Caco-2 (cell line): ENCODE measurements around the gene PFN4. TPM values are rescaled to one million over a fixed set of nuclear protein-coding genes. Genes with fewer than 3 reads are reported as not detected.

Experiments
- BruUV-seq: library from RNA; stranded (reverse); fragments of 400-500 nt; replicated peaks from 2 replicates; lab custom pipeline; 2021; lab: Mats Ljungman, UMichigan
- CTCF ChIA-PET: fragments of 300-600 bp; sonication (Branson Sonifier 250); formaldehyde crosslinking; loops from one replicate; lab custom pipeline; 2022; ENCODE audit warnings: antibody characterized with exemption; lab: Charles Lee
- POLR2A ChIA-PET: fragments of 300-600 bp; sonication (Branson Sonifier 250); formaldehyde crosslinking; loops from one replicate; lab custom pipeline; 2022; ENCODE audit warnings: antibody characterized with exemption; lab: Charles Lee
- DNase-seq, 2 experiments: peaks; one replicate each; pipeline versions ENCODE4 v3.0.0 to v3.0.0-alpha.2; 2020 to 2022
- H3K27me3 ChIP-seq: replicated peaks from 2 replicates; pipeline ENCODE4 v1.6.0; 2011; ENCODE audit warnings: low read length; ENCODE audit not compliant: control insufficient read depth, insufficient read depth
- H3K36me3 ChIP-seq: 2 replicates; pipeline ENCODE4 v1.5.1; 2011; ENCODE audit warnings: low read length; ENCODE audit not compliant: control insufficient read depth, insufficient read depth
- H3K4me1 ChIP-seq: fragments of 250-450 bp; sonication (Bioruptor Pico); 2 replicates; pipeline ENCODE4 v1.5.1; 2020; ENCODE audit warnings: mild to moderate bottlenecking
- H3K4me3 ChIP-seq: 2 replicates; pipeline ENCODE4 v1.5.1; 2011; ENCODE audit warnings: low read depth, mild to moderate bottlenecking, control low read depth, low read length
- H3K9me3 ChIP-seq: fragments of 250-450 bp; sonication (Bioruptor Pico); 2 replicates; pipeline ENCODE4 v1.5.1; 2020; ENCODE audit warnings: mild to moderate bottlenecking, moderate library complexity
- H3K27ac Mint-ChIP-seq: one replicate; pipeline ENCODE4 v1.8.0; 2022; ENCODE audit warnings: mixed read lengths; ENCODE audit not compliant: unreplicated experiment
- H3K27me3 Mint-ChIP-seq: one replicate; pipeline ENCODE4 v1.8.0; 2022; ENCODE audit warnings: mixed read lengths; ENCODE audit not compliant: insufficient read depth, unreplicated experiment
- H3K36me3 Mint-ChIP-seq: one replicate; pipeline ENCODE4 v1.8.0; 2022; ENCODE audit warnings: mild to moderate bottlenecking, mixed read lengths; ENCODE audit not compliant: insufficient read depth, unreplicated experiment
- H3K4me1 Mint-ChIP-seq: one replicate; pipeline ENCODE4 v1.8.0; 2022; ENCODE audit warnings: low read depth, mixed read lengths; ENCODE audit not compliant: unreplicated experiment
- H3K4me3 Mint-ChIP-seq: one replicate; pipeline ENCODE4 v1.8.0; 2022; ENCODE audit warnings: mild to moderate bottlenecking, moderate library complexity, mixed read lengths; ENCODE audit not compliant: unreplicated experiment
- H3K9me3 Mint-ChIP-seq: one replicate; pipeline ENCODE4 v1.8.0; 2022; ENCODE audit warnings: mixed read lengths; ENCODE audit not compliant: unreplicated experiment
- CTCF ChIP-seq, 2 experiments: fragments of 200-600 bp in 1 of 2; IDR thresholded peaks; 1 replicate in 1 of 2; 2 replicates in 1 of 2; pipeline versions ENCODE4 v1.5.1 to v1.8.0; 2011 to 2022; ENCODE audit warnings: antibody characterized with exemption in 1 of 2, control low read depth in 1 of 2, inconsistent platforms in 1 of 2, low read depth in 1 of 2, low read length in 1 of 2, mild to moderate bottlenecking in 1 of 2, moderate library complexity in 1 of 2; ENCODE audit not compliant: insufficient read depth in 1 of 2, severe bottlenecking in 1 of 2, unreplicated experiment in 1 of 2
- intact Hi-C: fragments of 100-400 bp; cut with micrococcal nuclease; formaldehyde crosslinking; loops from one replicate; pipeline ENCODE4 v1.10.0; 2022; ENCODE audit not compliant: unreplicated experiment
- total RNA-seq: library from RNA; stranded (reverse); gene quantifications from 2 replicates; pipeline ENCODE4 v1.2.3, GENCODE V29; 2022

The PFN4 gene
- total RNA-seq, 1 experiment from 2014 or later = 1.4 TPM

- Mint-ChIP-seq H3K4me1 (peaks cover 23% of the 10 kb centered on the region), H3K27ac (peak overlapping the region; percentile 88), H3K4me3 (peak overlapping the region; percentile 82), H3K36me3 (no peaks in the 10 kb centered on the region), H3K9me3 (no peaks in the 10 kb centered on the region), H3K27me3 (no peaks in the 10 kb centered on the region)
- intact Hi-C loops = loop anchor here (1.0 kb wide), 2 partner anchors 38 to 46 kb away; partner anchors contain the start of genes SF3B6 and TP53I3
- POLR2A ChIA-PET = interaction anchor here (0.7 to 1.6 kb wide), 4 partner anchors 39 to 670 kb away, joined by 3 to 8 read pairs (median 7); partner anchors contain the start of genes ATAD2B, SF3B6 and TP53I3
- BruUV-seq = TSS peak; percentile 83
- Histone ChIP-seq H3K9me3 (no peaks in the 10 kb centered on the region), H3K4me3 (peak overlapping the region; percentile 97), H3K4me1 (no peaks in the 10 kb centered on the region), H3K36me3 (no peaks in the 10 kb centered on the region), H3K27me3 (no peaks in the 10 kb centered on the region)
- no peak for DNase-seq
- CTCF ChIA-PET = interaction anchor here (1.1 to 1.3 kb wide), 3 partner anchors 39 to 182 kb away, joined by 3 to 6 read pairs (median 4); partner anchors contain the start of gene UBXN2A
- no peak for TF ChIP-seq CTCF (IDR thresholded peaks at IDR 0.05; ENCODE audit: insufficient read depth in 1 of 2, low read depth in 1 of 2, low read length in 1 of 2, severe bottlenecking in 1 of 2, unreplicated experiment in 1 of 2)
Measured at GRCh38 chr2:24122366-24123194, 554 bp downstream of the PFN4 start.

- H3K9me3 Mint-ChIP-seq = no peaks in the 10 kb centered on the region
- H3K4me3 ChIP-seq = no peak overlapping the region
- H3K4me1 ChIP-seq = no peaks in the 10 kb centered on the region
- DNase-seq = no peak
- ChIA-PET CTCF (no interaction called here), POLR2A (interaction anchor here (0.6 to 1.5 kb wide), 2 partner anchors 38 to 128 kb away, joined by 3 to 7 read pairs; partner anchors contain the start of gene TP53I3)
- no peak overlapping the region for H3K27ac Mint-ChIP-seq
- H3K27me3 Mint-ChIP-seq = no peaks in the 10 kb centered on the region
- peaks cover 23% of the 10 kb centered on the region for H3K4me1 Mint-ChIP-seq
- H3K4me3 Mint-ChIP-seq = no peak overlapping the region
- intact Hi-C loops = no loop called here
- no peaks in the 10 kb centered on the region for H3K36me3 Mint-ChIP-seq
- no peaks in the 10 kb centered on the region for H3K27me3 ChIP-seq
- H3K9me3 ChIP-seq = no peaks in the 10 kb centered on the region
- TF ChIP-seq CTCF (IDR thresholded peaks at IDR 0.05; ENCODE audit: insufficient read depth in 1 of 2, low read depth in 1 of 2, low read length in 1 of 2, severe bottlenecking in 1 of 2, unreplicated experiment in 1 of 2) = no peak
- no peaks in the 10 kb centered on the region for H3K36me3 ChIP-seq
- BruUV-seq = no TSS peak
Measured at GRCh38 chr2:24121469-24121868, 1.7 kb downstream of the PFN4 start.

GRCh38 chr2:24121066-24121465 lies 2.1 kb downstream of the PFN4 start:
- H3K4me1 ChIP-seq = no peaks in the 10 kb centered on the region
- H3K4me3 ChIP-seq = no peak overlapping the region
- CTCF ChIA-PET = interaction anchor here (0.9 kb wide), 1 partner anchor 37 kb away, joined by 3 read pairs; the partner anchor contains the start of gene TP53I3
- Mint-ChIP-seq H3K4me3 (no peak overlapping the region), H3K27me3 (no peaks in the 10 kb centered on the region), H3K4me1 (peaks cover 23% of the 10 kb centered on the region), H3K9me3 (no peaks in the 10 kb centered on the region), H3K27ac (no peak overlapping the region), H3K36me3 (no peaks in the 10 kb centered on the region)
- no peak for DNase-seq
- TF ChIP-seq CTCF (IDR thresholded peaks at IDR 0.05; ENCODE audit: insufficient read depth in 1 of 2, low read depth in 1 of 2, low read length in 1 of 2, severe bottlenecking in 1 of 2, unreplicated experiment in 1 of 2) = no peak
- BruUV-seq = no TSS peak
- no peaks in the 10 kb centered on the region for H3K9me3 ChIP-seq
- intact Hi-C loops = no loop called here
- POLR2A ChIA-PET = no interaction called here
- H3K36me3 ChIP-seq = no peaks in the 10 kb centered on the region
- H3K27me3 ChIP-seq = no peaks in the 10 kb centered on the region
